ENCODE data around the gene C4orf50.

Gene C4orf50

DNA sequence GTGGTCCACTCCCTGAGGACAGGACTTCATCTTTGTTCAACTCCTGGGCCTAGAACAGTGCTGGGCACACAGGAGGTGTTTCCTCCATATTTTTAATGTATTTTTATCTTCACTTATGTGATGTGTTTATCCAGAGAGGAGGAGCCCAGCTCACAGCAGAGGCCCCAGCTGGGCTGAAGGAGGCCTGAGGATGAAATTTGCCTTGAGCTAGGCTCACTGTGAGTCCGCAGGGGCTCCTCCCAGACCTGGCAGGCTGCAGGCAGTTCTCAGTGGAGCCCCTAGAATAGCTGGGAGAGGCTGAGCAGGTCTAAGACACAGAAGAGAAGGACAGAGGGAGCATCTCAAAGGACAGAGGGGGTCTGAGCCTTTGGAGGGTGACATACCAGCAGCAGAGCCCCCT lies 26.8 kb downstream of the C4orf50 start:
- DNase-seq: no peak

GRCh38 chr4:5990446-5991160 lies 27.6 kb downstream of the C4orf50 start:
- DNase-seq: no peak

GRCh38 chr4:5989236-5990225 lies 28.7 kb downstream of the C4orf50 start:
- no peak for DNase-seq

- no peak for DNase-seq
Observed at GRCh38 chr4:5988086-5988845, 30.0 kb downstream of the C4orf50 start.

GRCh38 chr4:5984843-5985242 lies 33.4 kb downstream of the C4orf50 start:
- DNase-seq: no peak

DNA sequence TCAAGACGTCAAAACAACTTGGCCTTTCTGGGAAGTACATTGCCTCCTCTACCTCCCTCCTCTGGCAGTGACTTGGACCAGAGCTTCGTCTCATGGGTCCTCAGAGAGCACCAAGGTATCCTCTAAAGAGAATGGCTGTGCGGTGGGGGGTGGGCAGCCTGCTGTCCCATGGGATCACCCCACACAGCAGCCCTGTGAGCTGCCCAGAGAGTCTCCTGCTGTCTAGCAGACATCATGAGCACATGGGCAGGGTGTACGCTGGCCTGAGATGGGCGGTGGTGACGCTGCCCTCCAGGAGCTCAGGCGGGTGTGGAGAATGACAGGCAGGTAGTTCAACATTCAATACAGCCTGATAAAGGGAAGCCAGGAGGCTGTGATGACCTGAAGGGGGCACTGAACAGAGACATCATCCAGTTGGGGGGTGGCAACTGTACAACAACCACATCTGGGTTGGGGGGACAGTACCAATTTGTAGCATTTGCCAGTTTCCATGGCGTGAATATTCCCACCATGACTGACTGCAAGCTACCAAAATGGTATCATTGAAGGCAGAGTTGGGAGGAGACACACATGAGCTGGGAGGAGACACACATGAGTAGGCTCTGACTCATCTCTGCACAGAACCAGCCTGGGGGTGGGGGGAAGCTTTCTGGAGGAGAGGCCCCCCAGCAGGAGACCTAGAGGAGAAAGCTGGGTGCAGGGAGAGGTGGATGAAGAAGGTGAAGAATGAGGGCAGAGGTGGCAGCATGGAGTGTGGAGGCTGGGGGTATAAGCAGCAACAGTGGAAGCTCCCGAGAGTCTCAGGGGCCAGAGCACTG lies 35.9 kb downstream of the C4orf50 start:
- no peak for DNase-seq

DNA sequence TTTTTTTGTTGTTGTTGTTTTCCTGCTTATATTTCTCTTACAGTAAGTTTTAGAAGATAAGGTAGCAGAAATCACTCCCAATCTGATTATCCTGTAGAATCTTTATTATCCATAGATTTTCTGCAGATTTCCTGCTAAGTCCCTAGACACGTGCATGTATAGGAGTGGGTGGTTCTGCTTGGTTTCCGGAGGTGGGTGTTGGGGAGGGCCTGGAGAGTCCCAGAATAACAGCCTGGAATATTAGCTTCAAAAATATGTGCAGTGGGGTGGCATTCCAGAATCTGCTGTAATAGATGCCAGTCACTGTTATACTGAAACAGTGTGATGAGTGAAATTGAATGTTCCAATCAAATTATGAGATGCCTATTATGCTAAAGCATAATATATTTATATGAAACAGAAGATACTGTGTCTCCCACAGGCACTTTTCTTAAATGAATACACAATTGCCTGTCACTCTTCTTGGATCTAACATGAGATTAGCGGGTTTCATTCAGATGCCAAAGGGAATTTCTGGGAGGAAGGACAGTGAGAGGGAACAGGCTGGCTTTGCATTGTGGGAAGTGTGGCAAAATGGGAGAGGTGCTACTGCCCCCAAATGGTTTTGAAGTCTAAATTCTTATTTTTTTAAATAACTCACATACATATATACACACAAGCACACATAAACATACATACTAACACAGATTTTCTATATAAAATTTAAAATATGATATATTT lies 37.6 kb downstream of the C4orf50 start:
- DNase-seq: no peak

GRCh38 chr4:5979981-5980380 lies 38.2 kb downstream of the C4orf50 start:
- no peak for DNase-seq

DNA sequence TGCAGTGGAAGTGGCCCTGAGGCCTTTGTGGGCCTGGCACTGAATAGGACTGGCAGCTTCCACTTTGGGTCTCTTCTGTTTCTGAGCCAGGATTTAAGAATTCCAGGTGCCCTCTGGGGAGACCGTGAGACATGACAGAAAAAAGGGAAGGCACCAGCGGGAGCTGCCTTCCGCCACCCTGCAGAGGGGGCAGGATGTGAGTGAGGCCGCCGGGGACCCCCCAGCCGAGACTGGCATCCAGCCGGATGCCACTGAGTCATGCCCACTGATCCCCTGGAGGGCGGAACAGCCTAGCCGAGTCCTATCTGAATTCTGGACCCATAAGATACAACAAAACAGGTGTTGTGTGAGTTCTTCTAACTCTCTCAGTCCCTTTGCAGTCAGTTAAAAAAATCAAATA lies 41.3 kb downstream of the C4orf50 start:
- DNase-seq: no peak

GRCh38 chr4:5976431-5976830 lies 41.8 kb downstream of the C4orf50 start:
- DNase-seq: no peak

DNA sequence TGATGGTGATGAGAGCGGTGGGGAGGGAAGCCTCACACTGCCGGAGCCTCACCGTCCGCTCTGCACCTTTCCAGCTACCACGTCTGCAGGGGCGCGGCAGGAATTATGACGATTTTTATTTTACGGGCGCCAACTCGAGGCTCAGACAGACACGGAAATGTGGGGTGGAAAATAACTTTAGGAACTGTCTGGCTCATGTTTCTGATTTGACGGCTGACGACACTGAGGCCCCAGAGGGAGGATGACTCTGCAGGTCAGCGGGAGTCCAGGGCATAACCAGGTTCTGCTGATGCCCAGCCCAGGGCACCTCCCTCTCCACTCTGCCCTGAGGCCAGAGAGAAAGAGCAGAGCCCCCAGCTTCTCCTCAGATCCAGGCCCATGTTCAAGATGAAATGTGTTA lies 43.9 kb downstream of the C4orf50 start:
- DNase-seq: no peak

GRCh38 chr4:5973486-5974220 lies 44.6 kb downstream of the C4orf50 start:
- no peak for DNase-seq

- DNase-seq: no peak
Observed at GRCh38 chr4:5973033-5973432, 45.2 kb downstream of the C4orf50 start.

GRCh38 chr4:5972571-5972970 lies 45.7 kb downstream of the C4orf50 start:
- DNase-seq: no peak

DNA sequence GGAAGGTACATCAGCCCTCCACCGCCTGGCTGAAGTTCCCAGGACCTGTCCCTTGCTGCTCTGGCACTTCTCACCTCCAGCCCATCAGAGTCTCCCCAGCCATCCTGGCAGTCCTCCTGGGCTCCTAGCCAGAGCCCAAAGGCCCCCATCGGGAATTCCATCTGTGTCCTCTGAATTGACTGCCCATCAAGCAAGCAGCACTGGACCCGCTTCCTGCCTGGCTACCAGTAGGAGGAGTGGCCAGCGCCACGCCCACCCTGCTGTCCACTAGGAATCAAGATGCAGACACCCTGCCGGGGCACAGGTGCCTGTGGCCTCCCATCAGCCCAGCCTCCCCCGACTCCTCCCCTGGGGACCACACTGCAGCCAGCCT lies 47.2 kb downstream of the C4orf50 start:
- DNase-seq: no peak

DNA sequence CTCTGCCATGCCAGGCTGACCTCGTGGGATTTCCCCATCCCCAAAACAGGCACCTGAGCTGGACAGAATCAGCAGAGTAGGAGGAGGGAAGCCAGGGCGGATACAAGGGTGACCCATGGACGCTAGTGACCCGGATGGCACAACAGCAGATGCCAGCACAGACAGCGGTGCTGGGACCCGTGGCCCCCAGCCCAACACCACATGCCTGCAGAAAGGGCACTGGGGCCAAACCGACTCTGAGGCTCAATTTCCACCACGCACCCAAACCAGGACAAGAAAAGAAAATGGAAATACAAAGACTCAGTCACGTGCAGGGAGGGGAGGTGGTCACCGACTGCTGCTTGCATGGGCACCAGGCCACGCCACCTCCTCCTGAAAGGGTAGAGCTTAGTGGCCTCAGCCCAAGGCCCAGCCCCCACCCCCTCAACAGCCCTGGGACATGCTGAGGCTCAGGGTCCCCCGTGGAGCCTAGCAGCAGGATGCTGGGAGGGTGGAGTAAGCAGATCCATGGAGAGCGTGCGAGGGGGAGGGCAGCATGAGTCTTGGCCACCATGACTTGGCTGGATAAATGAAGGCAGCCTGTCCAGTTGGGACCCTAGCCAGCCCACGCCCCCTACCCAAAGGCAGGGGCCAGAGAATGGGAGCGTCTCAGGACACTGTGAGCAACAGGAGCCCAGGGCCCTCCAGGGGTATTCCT lies 47.7 kb downstream of the C4orf50 start:
- no peak for DNase-seq

DNA sequence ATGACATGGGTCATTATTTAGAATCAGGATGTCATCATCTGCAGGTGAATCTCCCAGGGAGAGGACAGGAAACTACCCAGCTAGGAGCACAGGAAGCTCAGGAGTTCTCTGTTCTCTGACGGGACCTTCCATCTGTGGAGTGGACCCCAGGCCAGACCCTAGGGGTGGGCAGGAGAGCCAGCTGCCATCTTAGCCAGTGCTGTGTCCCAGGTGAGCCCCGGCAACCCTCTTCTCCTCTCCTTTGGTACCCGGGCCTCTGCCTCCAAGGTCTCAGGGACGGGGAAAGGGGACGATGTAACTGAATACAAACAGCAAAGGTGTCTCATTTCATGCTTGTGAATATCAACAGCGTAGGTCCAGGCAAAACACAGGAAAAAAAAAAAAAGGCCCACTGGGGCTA lies 48.5 kb downstream of the C4orf50 start:
- DNase-seq: no peak

DNA sequence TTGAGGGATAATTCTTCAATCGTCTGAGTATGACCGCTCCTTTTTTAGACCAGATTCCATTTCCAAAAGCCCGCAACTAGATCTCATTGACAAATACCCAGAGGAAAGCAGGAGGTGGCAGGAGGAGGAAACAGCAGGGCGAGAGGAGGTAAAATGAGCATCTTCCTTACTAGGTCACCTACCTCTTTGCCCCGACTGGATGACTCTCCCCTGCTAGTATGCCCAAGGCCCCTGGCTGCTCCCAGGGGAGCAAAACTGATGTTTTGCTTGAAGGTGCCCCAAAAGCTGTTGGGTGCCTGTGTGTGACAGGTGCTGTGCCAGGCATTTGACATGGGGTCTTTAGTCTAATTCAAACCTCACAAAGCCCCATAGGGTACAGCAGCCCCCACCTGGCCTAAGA lies 48.9 kb downstream of the C4orf50 start:
- no peak for DNase-seq

- DNase-seq: no peak
Observed at GRCh38 chr4:5968246-5968645, 50.0 kb downstream of the C4orf50 start.

- DNase-seq: no peak
Observed at GRCh38 chr4:5967783-5968182, 50.4 kb downstream of the C4orf50 start.
